Cardiac fibroblast (primary cell): ENCODE measurements around the gene CD34.

Source experiments
- DNase-seq, 2 donors: peaks; one replicate each; pipeline versions ENCODE4 v3.0.0 to v3.0.0-alpha.2; 2010; ENCODE audit warnings: low read depth in 2 of 2
- H3K4me3 ChIP-seq, 2 donors: replicated peaks in 1 of 2; 1 replicate in 1 of 2; 2 replicates in 1 of 2; pipeline ENCODE4 v1.5.1; 2011; ENCODE audit warnings: low read depth in 2 of 2, low read length in 2 of 2, mild to moderate bottlenecking in 2 of 2, moderate library complexity in 1 of 2
- TF ChIP-seq, protein P1 (sequence below): IDR thresholded peaks from one replicate; pipeline ENCODE4 v1.5.1; 2011; ENCODE audit warnings: low read depth, mild to moderate bottlenecking, low read length, inconsistent platforms

Gene CD34

DNA sequence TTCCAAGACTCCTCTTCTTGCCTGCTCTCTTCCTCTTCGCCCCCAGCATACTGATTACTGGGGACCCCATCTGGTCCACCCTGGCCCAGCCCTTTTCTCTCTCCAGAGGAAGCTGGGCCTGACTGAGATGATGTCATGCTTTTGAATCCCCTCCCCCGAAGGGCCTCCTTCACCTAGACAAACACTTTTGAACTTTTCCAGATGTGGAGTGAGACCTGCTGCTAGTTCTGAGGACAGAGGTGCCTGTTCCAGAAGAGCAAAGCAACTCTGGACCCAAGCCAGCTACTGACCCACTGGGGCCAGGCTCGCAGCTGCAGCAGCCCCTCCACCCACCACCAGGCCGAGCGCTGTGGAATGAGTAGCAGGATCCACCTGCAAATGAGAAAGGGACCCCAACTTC lies 8.4 kb downstream of the CD34 start:
- TF ChIP-seq, protein P1, sequence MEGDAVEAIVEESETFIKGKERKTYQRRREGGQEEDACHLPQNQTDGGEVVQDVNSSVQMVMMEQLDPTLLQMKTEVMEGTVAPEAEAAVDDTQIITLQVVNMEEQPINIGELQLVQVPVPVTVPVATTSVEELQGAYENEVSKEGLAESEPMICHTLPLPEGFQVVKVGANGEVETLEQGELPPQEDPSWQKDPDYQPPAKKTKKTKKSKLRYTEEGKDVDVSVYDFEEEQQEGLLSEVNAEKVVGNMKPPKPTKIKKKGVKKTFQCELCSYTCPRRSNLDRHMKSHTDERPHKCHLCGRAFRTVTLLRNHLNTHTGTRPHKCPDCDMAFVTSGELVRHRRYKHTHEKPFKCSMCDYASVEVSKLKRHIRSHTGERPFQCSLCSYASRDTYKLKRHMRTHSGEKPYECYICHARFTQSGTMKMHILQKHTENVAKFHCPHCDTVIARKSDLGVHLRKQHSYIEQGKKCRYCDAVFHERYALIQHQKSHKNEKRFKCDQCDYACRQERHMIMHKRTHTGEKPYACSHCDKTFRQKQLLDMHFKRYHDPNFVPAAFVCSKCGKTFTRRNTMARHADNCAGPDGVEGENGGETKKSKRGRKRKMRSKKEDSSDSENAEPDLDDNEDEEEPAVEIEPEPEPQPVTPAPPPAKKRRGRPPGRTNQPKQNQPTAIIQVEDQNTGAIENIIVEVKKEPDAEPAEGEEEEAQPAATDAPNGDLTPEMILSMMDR, result no peak
- no peak for DNase-seq
- H3K4me3 ChIP-seq, result no peak overlapping the region

DNA sequence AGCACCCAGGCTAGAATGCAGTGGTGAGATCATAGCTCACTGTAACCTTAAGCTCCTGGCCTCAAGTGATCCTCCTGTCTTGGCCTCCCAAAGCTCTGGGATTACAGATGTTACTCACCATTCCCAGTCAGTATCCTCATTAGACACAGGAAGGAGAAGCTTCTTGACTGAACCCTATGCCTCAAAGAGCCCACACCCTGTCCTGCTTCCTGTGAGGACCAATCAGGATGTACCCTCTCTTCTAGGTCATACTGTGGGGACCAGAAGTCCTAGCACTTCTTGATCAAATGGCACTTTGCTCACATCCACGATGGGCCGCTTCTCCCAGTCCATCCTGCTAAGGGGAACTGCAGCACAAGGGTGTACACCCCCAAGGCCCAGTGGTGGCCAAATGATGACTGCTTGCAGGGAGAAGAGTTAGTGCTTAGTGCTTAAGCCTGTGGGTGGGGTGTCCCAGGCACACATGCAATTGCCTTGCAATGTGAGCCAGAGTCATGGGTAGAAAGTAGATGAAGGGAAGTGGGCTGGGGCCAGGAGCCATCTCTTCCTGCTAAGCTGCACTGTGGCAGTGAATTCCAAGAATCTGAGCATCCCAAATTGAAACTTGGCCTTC lies 9.8 kb downstream of the CD34 start:
- no peak for DNase-seq

DNA sequence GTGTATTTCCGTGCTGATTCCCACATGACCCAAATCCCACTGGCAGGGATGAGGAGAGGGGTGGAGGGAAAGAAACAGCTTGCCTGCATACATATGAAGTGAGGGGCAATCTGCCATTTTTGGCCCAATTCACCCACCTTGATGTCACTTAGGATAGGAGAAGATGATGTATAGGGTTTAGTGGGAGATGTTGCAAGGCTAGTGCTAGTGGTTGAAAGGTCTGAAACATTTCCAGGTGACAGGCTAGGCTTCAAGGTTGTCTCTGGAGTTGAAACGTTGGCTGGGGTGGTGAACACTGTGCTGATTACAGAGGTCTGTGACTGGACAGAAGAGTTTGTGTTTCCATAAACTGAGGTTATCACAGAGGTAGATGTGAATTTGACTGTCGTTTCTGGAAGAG lies 12.1 kb downstream of the CD34 start:
- TF ChIP-seq, protein P1, result no peak
- no peak for DNase-seq
- no peak overlapping the region for H3K4me3 ChIP-seq

More for the DNA sequence above, 9.8 kb downstream of the CD34 start:
- no peak overlapping the region for H3K4me3 ChIP-seq
- TF ChIP-seq, protein P1, result no peak

DNA sequence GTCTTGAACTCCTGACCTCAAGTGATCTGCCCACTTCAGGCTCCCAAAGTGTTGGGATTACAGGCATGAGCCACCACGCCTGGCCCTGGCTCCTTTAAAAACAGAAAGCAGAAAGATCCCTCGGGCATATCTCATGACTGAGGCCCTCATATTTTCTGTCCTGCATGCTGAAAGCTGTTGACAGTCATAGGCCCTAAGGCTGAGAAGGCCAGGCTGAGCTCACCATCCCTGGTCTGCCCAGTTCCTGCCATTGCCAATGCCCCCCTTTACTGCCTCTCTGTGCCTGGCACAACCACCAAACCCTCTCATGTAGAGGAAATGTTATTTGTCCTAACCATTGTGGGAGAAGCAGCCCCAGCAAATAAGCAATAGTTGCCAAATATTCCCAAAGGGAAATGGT lies 12.7 kb downstream of the CD34 start:
- no peak overlapping the region for H3K4me3 ChIP-seq
- DNase-seq, result no peak
- TF ChIP-seq, protein P1, result no peak

DNA sequence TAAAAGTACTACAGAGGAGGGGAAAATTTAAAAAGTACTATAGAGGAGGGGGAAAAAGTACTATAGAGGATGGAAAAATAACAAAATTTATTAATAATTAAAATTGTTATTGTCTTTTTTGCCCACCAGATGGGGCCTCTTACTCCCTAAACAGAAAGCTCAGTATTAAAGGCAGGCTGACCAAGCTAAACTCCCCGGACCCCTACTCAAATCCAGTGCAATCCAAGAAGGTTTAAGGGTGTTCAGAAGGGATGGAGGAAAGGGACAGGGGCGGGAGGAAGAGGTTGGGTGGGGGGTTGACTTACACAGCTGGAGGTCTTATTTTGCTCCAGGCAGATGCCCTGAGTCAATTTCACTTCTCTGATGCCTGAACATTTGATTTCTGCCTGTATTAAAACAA lies 13.7 kb downstream of the CD34 start:
- no peak overlapping the region for H3K4me3 ChIP-seq
- TF ChIP-seq, protein P1, result peak; percentile 40
- peak; percentile 50 for DNase-seq

DNA sequence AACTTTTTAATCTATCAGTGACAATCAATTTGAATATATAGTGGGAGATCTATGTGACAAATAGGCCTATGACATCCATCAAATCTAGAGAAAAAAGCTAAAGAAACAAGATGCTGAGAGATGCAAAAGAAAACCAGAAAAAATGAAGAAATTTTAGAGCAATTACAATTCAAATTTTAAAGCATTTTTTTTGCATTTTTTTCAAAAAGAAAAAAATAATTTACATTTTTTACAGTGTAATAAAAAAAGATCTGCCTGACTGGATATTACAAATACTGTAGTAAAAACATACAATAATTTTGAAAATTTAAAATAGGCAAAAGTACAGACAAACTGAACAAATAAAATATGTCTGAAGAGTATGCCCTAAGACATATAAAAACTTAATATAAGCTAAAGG lies 14.4 kb downstream of the CD34 start:
- H3K4me3 ChIP-seq, result no peak overlapping the region
- TF ChIP-seq, protein P1, result no peak
- no peak for DNase-seq

DNA sequence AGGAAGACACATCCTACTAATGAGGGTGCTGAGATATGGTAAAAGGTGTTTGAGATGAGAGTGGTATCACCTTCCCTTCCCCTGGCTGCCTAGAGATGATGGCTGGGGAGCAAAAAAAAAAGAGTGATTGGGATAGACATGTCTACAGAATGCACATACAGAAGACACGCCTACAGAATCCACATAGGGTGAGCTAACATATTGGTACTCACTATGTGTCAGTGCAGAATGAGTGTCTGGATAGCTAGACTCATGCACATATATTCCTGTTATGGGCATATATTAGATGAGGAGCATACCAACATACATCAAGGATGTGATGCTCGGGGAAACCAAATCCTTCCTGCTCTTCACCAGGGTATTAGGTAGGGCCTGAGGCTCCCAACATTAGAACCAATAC lies 16.2 kb downstream of the CD34 start:
- no peak for DNase-seq
- no peak overlapping the region for H3K4me3 ChIP-seq
- TF ChIP-seq, protein P1, result no peak
